OCI-LY1 (cell line): ENCODE data around the gene DTX1.

Experiments
- H2AFZ ChIP-seq: fragments of 200-600 bp; sonication (generic), shearing (Covaris generic); 2 replicates; pipeline ENCODE4 v1.6.0; 2014; ENCODE audit warnings: antibody characterized with exemption, mild to moderate bottlenecking, low read length
- H3F3A ChIP-seq: fragments of 200-600 bp; sonication (generic), shearing (Covaris generic); 2 replicates; pipeline ENCODE4 v1.6.0; 2014; ENCODE audit warnings: mild to moderate bottlenecking, antibody characterized with exemption, low read length, moderate library complexity; ENCODE audit not compliant: insufficient read depth
- H3K27ac ChIP-seq: fragments of 200-600 bp; sonication (generic); 2 replicates; pipeline ENCODE4 v1.5.1; 2014; ENCODE audit warnings: low read length, mixed run types, mild to moderate bottlenecking, low read depth; ENCODE audit not compliant: poor library complexity, severe bottlenecking
- H3K27me3 ChIP-seq: fragments of 200-600 bp; sonication (generic); 2 replicates; pipeline ENCODE4 v1.6.0; 2014; ENCODE audit warnings: antibody characterized with exemption, mild to moderate bottlenecking, low read length, moderate library complexity; ENCODE audit not compliant: insufficient read depth
- H3K36me3 ChIP-seq: fragments of 200-600 bp; sonication (generic); 2 replicates; pipeline ENCODE4 v1.6.1; 2014; ENCODE audit warnings: mild to moderate bottlenecking, antibody characterized with exemption, low read length, moderate library complexity, mixed read lengths; ENCODE audit not compliant: insufficient read depth
- H3K4me1 ChIP-seq: fragments of 200-600 bp; sonication (generic); 2 replicates; pipeline ENCODE4 v1.5.1; 2014; ENCODE audit warnings: mild to moderate bottlenecking, low read length, moderate library complexity; ENCODE audit not compliant: insufficient read depth, severe bottlenecking
- H3K4me2 ChIP-seq: fragments of 200-600 bp; sonication (generic), shearing (Covaris generic); 2 replicates; pipeline ENCODE4 v1.6.1; 2014; ENCODE audit warnings: low read length
- H3K4me3 ChIP-seq: fragments of 200-600 bp; sonication (generic); 2 replicates; pipeline ENCODE4 v1.5.1; 2014; ENCODE audit warnings: low read length, low read depth, mild to moderate bottlenecking, mixed read lengths; ENCODE audit not compliant: poor library complexity, severe bottlenecking
- H3K79me2 ChIP-seq: fragments of 200-600 bp; shearing (Covaris generic); 2 replicates; pipeline ENCODE4 v1.6.1; 2016; ENCODE audit warnings: mixed run types, low read length, mixed read lengths; ENCODE audit not compliant: insufficient read depth
- H3K9ac ChIP-seq: fragments of 200-600 bp; sonication (generic), shearing (Covaris generic); 2 replicates; pipeline ENCODE4 v1.6.1; 2014; ENCODE audit warnings: mild to moderate bottlenecking, low read length, mixed read lengths
- H3K9me2 ChIP-seq: fragments of 200-600 bp; sonication (generic), shearing (Covaris generic); 2 replicates; pipeline ENCODE4 v1.6.1; 2014; ENCODE audit warnings: low read depth, mild to moderate bottlenecking, low read length, mixed read lengths
- H3K9me3 ChIP-seq: fragments of 200-600 bp; shearing (Covaris generic); 2 replicates; pipeline ENCODE4 v1.6.1; 2014; ENCODE audit warnings: low read length, mixed read lengths
- H4K20me1 ChIP-seq: fragments of 200-600 bp; sonication (generic), shearing (Covaris generic); 2 replicates; pipeline ENCODE4 v1.6.0; 2016; ENCODE audit warnings: mild to moderate bottlenecking, low read length; ENCODE audit not compliant: insufficient read depth
- CTCF ChIP-seq: fragments of 200-600 bp; sonication (generic), shearing (Covaris generic); IDR thresholded peaks from 2 replicates; pipeline ENCODE4 v1.5.1; 2017; ENCODE audit warnings: mild to moderate bottlenecking, antibody characterized with exemption, low read length, moderate library complexity, mixed read lengths
- EZH2 ChIP-seq: fragments of 200-600 bp; sonication (generic), shearing (Covaris generic); IDR thresholded peaks from 2 replicates; pipeline ENCODE4 v1.8.0; 2017; ENCODE audit warnings: borderline replicate concordance, mixed run types, mild to moderate bottlenecking, antibody characterized with exemption, low read length, moderate library complexity, mixed read lengths

The DTX1 gene

GRCh38 chr12:113134071-113134470 lies 77.5 kb downstream of the DTX1 start:
- no peaks in the 10 kb centered on the region for H4K20me1 ChIP-seq
- peak overlapping the region; percentile 94 for H3K4me2 ChIP-seq
- H3K4me3 ChIP-seq = peak overlapping the region; percentile 93
- no peaks in the 10 kb centered on the region for H3K27me3 ChIP-seq
- H3K27ac ChIP-seq = peak overlapping the region; percentile 88
- peaks cover 40% of the 10 kb centered on the region for H3K79me2 ChIP-seq
- H3K9me3 ChIP-seq = no peaks in the 10 kb centered on the region
- no peak for TF ChIP-seq EZH2
- TF ChIP-seq CTCF = no peak
- no peaks in the 10 kb centered on the region for H3F3A ChIP-seq
- peak overlapping the region; percentile 95 for H3K9ac ChIP-seq
- H3K9me2 ChIP-seq = no peaks in the 10 kb centered on the region
- no peak overlapping the region for H2AFZ ChIP-seq
- H3K36me3 ChIP-seq = peaks cover 36% of the 10 kb centered on the region; the same call in 1 of the 2 replicates
- H3K4me1 ChIP-seq = peaks cover 73% of the 10 kb centered on the region

GRCh38 chr12:113134521-113134951 lies 78.0 kb downstream of the DTX1 start:
- peak overlapping the region; percentile 88 for H3K27ac ChIP-seq
- no peaks in the 10 kb centered on the region for H3K9me3 ChIP-seq
- H3K9me2 ChIP-seq = no peaks in the 10 kb centered on the region
- peaks cover 68% of the 10 kb centered on the region for H3K4me1 ChIP-seq
- H3K27me3 ChIP-seq = no peaks in the 10 kb centered on the region
- H3K79me2 ChIP-seq = peaks cover 38% of the 10 kb centered on the region
- H3F3A ChIP-seq = no peaks in the 10 kb centered on the region
- no peak overlapping the region for H2AFZ ChIP-seq
- TF ChIP-seq EZH2 = no peak
- peak overlapping the region; percentile 94 for H3K4me2 ChIP-seq
- H3K36me3 ChIP-seq = peaks cover 33% of the 10 kb centered on the region; the same call in 1 of the 2 replicates
- no peaks in the 10 kb centered on the region for H4K20me1 ChIP-seq
- H3K9ac ChIP-seq = peak overlapping the region; percentile 95
- peak overlapping the region; percentile 93 for H3K4me3 ChIP-seq

- Histone ChIP-seq H3F3A (no peaks in the 10 kb centered on the region), H2AFZ (no peak within 1 kb of the TSS), H3K27ac (peak within 1 kb of the TSS; percentile 95), H3K9ac (peak within 1 kb of the TSS; percentile 95), H3K9me3 (no peaks in the 10 kb centered on the region), H3K4me2 (peak within 1 kb of the TSS; percentile 94), H3K4me3 (peak within 1 kb of the TSS; percentile 93), H3K79me2 (peaks cover 38% of the 10 kb centered on the region), H3K4me1 (peaks cover 63% of the 10 kb centered on the region), H3K36me3 (peaks cover 33% of the 10 kb centered on the region; the same call in 1 of the 2 replicates), H3K9me2 (no peaks in the 10 kb centered on the region), H4K20me1 (no peaks in the 10 kb centered on the region), H3K27me3 (no peaks in the 10 kb centered on the region)
- peak; percentile 65 for TF ChIP-seq CTCF
- no peak for TF ChIP-seq EZH2
Observed at GRCh38 chr12:113135178-113136127, 78.9 kb downstream of the DTX1 start, which contains the start of gene RASAL1. RASAL1 (minus strand) TSS chr12:113135761; CDS start chr12:113135462, 299 bp downstream.
